ENCODE data around the gene PAPOLA. TPM values are rescaled to one million over a fixed set of nuclear protein-coding genes. Genes with fewer than 3 reads are reported as not detected.
A peak's percentile ranks its signal among the peaks of the same experiment; 100 is the strongest.

Gene PAPOLA
- 100 to 1,000 TPM in 1 of 6 experiments, 10 to 100 TPM in 5; 68.0 to 102 (median 88.1) TPM for total RNA-seq
- long read RNA-seq, full-length matches to known transcripts = 6 of 12 reads
- long read RNA-seq, partial matches to known transcripts = 5 of 12 reads
- long read RNA-seq, other reads (novel, unspliced or antisense) = 1 of 12 reads

GRCh38 chr14:96501740-96502620 lies at the start of gene PAPOLA:
PAPOLA (plus strand) TSS chr14:96502382; CDS start chr14:96502593, 211 bp downstream.
- intact Hi-C loops (cut with DNase I) = no loop called here
- 7% methylated on average over 6 of the region's 87 CpGs for WGBS (ENCODE audit: insufficient coverage, low coverage, low lambda C conversion rate, missing lambda C conversion rate)
- Histone ChIP-seq H3K4me1 (peaks cover 0 to 30% (median 7%) of the 10 kb centered on the region in 4 donors), H3K36me3 (no peaks in the 10 kb centered on the region), H3K27me3 (no peaks in the 10 kb centered on the region), H3K4me3 (peak within 1 kb of the TSS; percentile 77 to 97 (median 77)), H3K9me3 (no peaks in the 10 kb centered on the region), H3K27ac (peak within 1 kb of the TSS; percentile 100)
- ATAC-seq (peak; percentile 93 to 96 (median 94)), DNase-seq (peak; percentile 94 to 96 (median 96))
- TF ChIP-seq POLR2A (IDR thresholded peaks at IDR 0.05) (peak; percentile 81), CTCF (IDR thresholded peaks at IDR 0.05) (peak; percentile 2 to 38 (median 16))

GRCh38 chr14:96452684-96453083 lies 49.5 kb upstream of the PAPOLA start:
- ATAC-seq (no peak), DNase-seq (no peak)
- TF ChIP-seq CTCF (IDR thresholded peaks at IDR 0.05) (no peak), POLR2A (IDR thresholded peaks at IDR 0.05) (no peak)
- Histone ChIP-seq H3K27ac (no peak overlapping the region), H3K4me3 (no peak overlapping the region), H3K27me3 (no peaks in the 10 kb centered on the region), H3K9me3 (no peaks in the 10 kb centered on the region), H3K4me1 (no peaks in the 10 kb centered on the region), H3K36me3 (no peaks in the 10 kb centered on the region)
- WGBS (ENCODE audit: insufficient coverage, low coverage, low lambda C conversion rate, missing lambda C conversion rate) = 88% methylated on average over 6 of the region's 6 CpGs
- intact Hi-C loops (cut with DNase I) = no loop called here

- Histone ChIP-seq H3K4me1 (no peaks in the 10 kb centered on the region), H3K36me3 (no peaks in the 10 kb centered on the region), H3K27ac (no peak overlapping the region), H3K9me3 (no peaks in the 10 kb centered on the region), H3K27me3 (no peaks in the 10 kb centered on the region), H3K4me3 (no peak overlapping the region)
- ATAC-seq (no peak), DNase-seq (no peak)
- 90% methylated on average over 2 of the region's 5 CpGs for WGBS (ENCODE audit: insufficient coverage, low coverage, low lambda C conversion rate, missing lambda C conversion rate)
- TF ChIP-seq POLR2A (IDR thresholded peaks at IDR 0.05) = no peak
- TF ChIP-seq CTCF (IDR thresholded peaks at IDR 0.05) = no peak
- intact Hi-C loops (cut with DNase I) = no loop called here
Observed at GRCh38 chr14:96455588-96455987, 46.6 kb upstream of the PAPOLA start.

GRCh38 chr14:96459851-96460250 lies 42.3 kb upstream of the PAPOLA start:
- no peak for TF ChIP-seq CTCF (IDR thresholded peaks at IDR 0.05)
- no peak for TF ChIP-seq POLR2A (IDR thresholded peaks at IDR 0.05)
- WGBS (ENCODE audit: insufficient coverage, low coverage, low lambda C conversion rate, missing lambda C conversion rate) = 94% methylated on average over 3 of the region's 3 CpGs
- no peak overlapping the region for H3K27ac ChIP-seq
- H3K36me3 ChIP-seq = no peaks in the 10 kb centered on the region
- intact Hi-C loops (cut with DNase I) = no loop called here
- peaks cover 0 to 16% (median 2%) of the 10 kb centered on the region in 4 donors for H3K4me1 ChIP-seq
- H3K9me3 ChIP-seq = no peaks in the 10 kb centered on the region
- H3K4me3 ChIP-seq = no peak overlapping the region
- ATAC-seq (no peak), DNase-seq (no peak)
- no peaks in the 10 kb centered on the region for H3K27me3 ChIP-seq
